H1 (cell line): ENCODE data around the gene ACOX1. TPM values are rescaled to one million over a fixed set of nuclear protein-coding genes. Genes with fewer than 3 reads are reported as not detected.

ENCODE experiments used
- CTCF ChIA-PET: fragments of 300-600 bp; sonication (Branson Sonifier 250); formaldehyde crosslinking; loops from one replicate; lab custom pipeline; 2021; ENCODE audit not compliant: partially characterized antibody; lab: Charles Lee
- POLR2A ChIA-PET: fragments of 300-600 bp; sonication (Branson Sonifier 250); formaldehyde crosslinking; loops from one replicate; lab custom pipeline; 2021; ENCODE audit warnings: inconsistent platforms; ENCODE audit not compliant: partially characterized antibody; lab: Charles Lee
- DNase-seq, 2 experiments: peaks; one replicate each; pipeline versions ENCODE4 v3.0.0 to v3.0.0-alpha.2; 2010 to 2022; ENCODE audit warnings: low spot score in 2 of 2, low read depth in 1 of 2, mixed read lengths in 1 of 2
- FAIRE-seq: peaks from 2 replicates; lab custom pipeline; 2011; peaks lifted over from hg19 to GRCh38; lab: Jason Lieb, UNC
- H2AFZ ChIP-seq: 2 replicates; pipeline ENCODE4 v1.8.1; 2012; ENCODE audit warnings: low read length, inconsistent platforms
- H2AK5ac ChIP-seq: 2 replicates; pipeline ENCODE4 v1.6.1; 2013; ENCODE audit warnings: low read depth, low read length
- H2BK120ac ChIP-seq: replicated peaks from 2 replicates; pipeline ENCODE3; 2013; ENCODE audit warnings: low read depth, low read length, inconsistent platforms
- H2BK12ac ChIP-seq: 2 replicates; pipeline ENCODE4 v1.6.1; 2013; ENCODE audit warnings: low read depth, low read length
- H2BK15ac ChIP-seq: 2 replicates; pipeline ENCODE4 v1.6.1; 2013; ENCODE audit warnings: low read length
- H2BK20ac ChIP-seq: 2 replicates; pipeline ENCODE4 v1.6.1; 2013; ENCODE audit warnings: low read length
- H2BK5ac ChIP-seq: 2 replicates; pipeline ENCODE4 v1.6.1; 2013; ENCODE audit warnings: low read depth, low read length
- H3K14ac ChIP-seq: 2 replicates; pipeline ENCODE4 v1.6.1; 2013; ENCODE audit warnings: inconsistent platforms; ENCODE audit not compliant: insufficient read length
- H3K18ac ChIP-seq: 2 replicates; pipeline ENCODE4 v1.6.1; 2013; ENCODE audit warnings: low read length; ENCODE audit errors: extremely low read depth
- H3K23ac ChIP-seq: 2 replicates; pipeline ENCODE4 v1.6.1; 2013; ENCODE audit warnings: inconsistent platforms; ENCODE audit not compliant: insufficient read length
- H3K23me2 ChIP-seq: 2 replicates; pipeline ENCODE4 v1.6.1; 2013; ENCODE audit warnings: low read depth, low read length
- H3K27ac ChIP-seq: 2 replicates; pipeline ENCODE4 v1.6.1; 2011; ENCODE audit warnings: low read depth, low read length, inconsistent platforms
- H3K27me3 ChIP-seq, 4 experiments: replicated peaks in 1 of 4; 1 replicate in 1 of 4; 2 replicates in 3 of 4; pipeline versions ENCODE4 v1.6.1 to v1.8.1; 2011 to 2013; ENCODE audit warnings: low read length in 3 of 4, mild to moderate bottlenecking in 3 of 4, inconsistent platforms in 2 of 4, mixed read lengths in 2 of 4, moderate library complexity in 1 of 4; ENCODE audit not compliant: control insufficient read depth in 3 of 4, insufficient read depth in 3 of 4; ENCODE audit errors: extremely low read depth in 1 of 4
- H3K36me3 ChIP-seq, 4 experiments: 2 replicates each; pipeline versions ENCODE4 v1.6.1 to v1.8.1; 2011 to 2013; ENCODE audit warnings: mild to moderate bottlenecking in 4 of 4, low read length in 3 of 4, moderate library complexity in 2 of 4, control low read depth in 1 of 4, inconsistent platforms in 1 of 4; ENCODE audit not compliant: insufficient read depth in 4 of 4, control insufficient read depth in 2 of 4
- H3K4ac ChIP-seq: replicated peaks from 2 replicates; pipeline ENCODE3; 2013; ENCODE audit warnings: low read length, low read depth, mixed read lengths, inconsistent platforms; ENCODE audit not compliant: insufficient read length
- H3K4me1 ChIP-seq, 4 experiments: replicated peaks in 1 of 4; 1 replicate in 1 of 4; 2 replicates in 3 of 4; pipeline versions ENCODE4 v1.6.1 to v1.8.1; 2011 to 2013; ENCODE audit warnings: low read length in 3 of 4, inconsistent platforms in 2 of 4, mixed read lengths in 1 of 4; ENCODE audit not compliant: insufficient read depth in 4 of 4, control insufficient read depth in 3 of 4
- H3K4me2 ChIP-seq, 2 experiments: 2 replicates each; pipeline versions ENCODE4 v1.6.1 to v1.8.1; 2011 to 2013; ENCODE audit warnings: low read depth in 2 of 2, low read length in 2 of 2, control low read depth in 1 of 2, inconsistent platforms in 1 of 2, mild to moderate bottlenecking in 1 of 2; ENCODE audit not compliant: insufficient read depth in 1 of 2
- H3K4me3 ChIP-seq, 4 experiments: fragments of 200-600, 300-600 bp in 1 of 4; sonication (generic), shearing (Covaris generic), sonication (Bioruptor Twin) in 1 of 4; 2 replicates each; pipeline versions ENCODE4 v1.5.1 to v1.8.1; 2011 to 2016; ENCODE audit warnings: low read length in 4 of 4, low read depth in 3 of 4, control low read depth in 2 of 4, inconsistent platforms in 2 of 4, mild to moderate bottlenecking in 2 of 4, mixed read lengths in 1 of 4, moderate library complexity in 1 of 4; ENCODE audit not compliant: insufficient read depth in 2 of 4; ENCODE audit errors: extremely low read depth in 1 of 4
- H3K56ac ChIP-seq: replicated peaks from 2 replicates; pipeline ENCODE3; 2013; ENCODE audit warnings: low read depth, mild to moderate bottlenecking, mixed read lengths, low read length, inconsistent platforms; ENCODE audit not compliant: insufficient read length
- H3K79me1 ChIP-seq: 2 replicates; pipeline ENCODE4 v1.6.1; 2013; ENCODE audit warnings: low read depth, low read length, control low read depth
- H3K79me2 ChIP-seq, 2 experiments: 2 replicates each; pipeline versions ENCODE4 v1.6.1 to v1.8.1; 2012 to 2013; ENCODE audit warnings: low read length in 2 of 2, mild to moderate bottlenecking in 2 of 2, inconsistent platforms in 1 of 2; ENCODE audit not compliant: insufficient read depth in 2 of 2, control insufficient read depth in 1 of 2
- H3K9ac ChIP-seq, 4 experiments: replicated peaks in 1 of 4; 1 replicate in 1 of 4; 2 replicates in 3 of 4; pipeline versions ENCODE4 v1.6.1 to v1.8.1; 2011 to 2013; ENCODE audit warnings: low read depth in 3 of 4, low read length in 3 of 4, control low read depth in 2 of 4, mild to moderate bottlenecking in 2 of 4, moderate library complexity in 2 of 4, inconsistent platforms in 1 of 4; ENCODE audit errors: extremely low read depth in 1 of 4
- H3K9me3 ChIP-seq, 2 experiments: 2 replicates each; pipeline versions ENCODE4 v1.6.1 to v1.8.1; 2012 to 2013; ENCODE audit warnings: mild to moderate bottlenecking in 2 of 2, moderate library complexity in 2 of 2, control low read depth in 1 of 2, inconsistent platforms in 1 of 2, low read depth in 1 of 2, low read length in 1 of 2, mixed read lengths in 1 of 2; ENCODE audit not compliant: insufficient read depth in 2 of 2
- H4K20me1 ChIP-seq, 2 experiments: replicated peaks in 1 of 2; 2 replicates each; pipeline versions ENCODE3 to v1.8.1; 2011 to 2013; ENCODE audit warnings: inconsistent platforms in 2 of 2, low read length in 2 of 2, mild to moderate bottlenecking in 1 of 2; ENCODE audit not compliant: insufficient read depth in 2 of 2, control insufficient read depth in 1 of 2
- H4K5ac ChIP-seq: 2 replicates; pipeline ENCODE4 v1.6.1; 2013; ENCODE audit warnings: low read length, low read depth, mixed read lengths, inconsistent platforms; ENCODE audit not compliant: insufficient read length
- H4K8ac ChIP-seq: 2 replicates; pipeline ENCODE4 v1.8.0; 2013; ENCODE audit warnings: mild to moderate bottlenecking, moderate library complexity, low read length, inconsistent platforms; ENCODE audit not compliant: insufficient read depth; ENCODE audit errors: extremely low read depth
- H4K91ac ChIP-seq: replicated peaks from 2 replicates; pipeline ENCODE3; 2013; ENCODE audit warnings: low read length, mixed read lengths, inconsistent platforms; ENCODE audit not compliant: insufficient read length
- KDM4A ChIP-seq: IDR thresholded peaks from one replicate; pipeline ENCODE4 v1.7.1; 2012; ENCODE audit warnings: low read depth, mild to moderate bottlenecking, moderate library complexity, low read length, inconsistent platforms; ENCODE audit not compliant: severe bottlenecking
- WGBS, 2 experiments: shearing (Covaris generic) in 1 of 2; methylation state at CpG; one replicate each; pipeline versions ENCODE4 v1.1.6 to v1.1.7; 2013 to 2015; ENCODE audit warnings: low lambda C conversion rate in 2 of 2, mixed read lengths in 2 of 2, inconsistent platforms in 1 of 2, low coverage in 1 of 2, missing lambda C conversion rate in 1 of 2; ENCODE audit not compliant: insufficient replicate concordance in 2 of 2, insufficient coverage in 1 of 2, insufficient read length in 1 of 2; ENCODE audit errors: extremely low coverage in 1 of 2, missing lambda C conversion rate in 1 of 2; 5-methylcytosine and 5-hydroxymethylcytosine counted together
- polyA plus RNA-seq, 7 experiments: library from polyadenylated mRNA; depleted of rRNA in 3 of 7; stranded (reverse) in 5 of 7; unstranded in 2 of 7; fragments of >200 nt in 5 of 7; fragments of 200-250 nt in 2 of 7; gene quantifications; 1 replicate in 5 of 7; 2 replicates in 1 of 7; 4 replicates in 1 of 7; pipeline versions ENCODE4 v1.2.1 to v1.2.3, GENCODE V29; 2011 to 2013; ENCODE audit warnings: missing spikeins in 2 of 7, mixed read lengths in 2 of 7
- total RNA-seq: library from RNA; stranded (reverse); fragmentation: NEBNext Ultra II Directional; extraction: Animal tissue kit (Norgen Biotek cat#: 25700); gene quantifications from 2 replicates; pipeline ENCODE4 v1.2.1, GENCODE V29; 2021

ACOX1 gene
- total and polyA plus RNA-seq, 2 of the 8 experiments (the other 6 are each of a cell fraction or from before 2014, with no cell fraction given) = 10.5 to 30.4 TPM

DNA sequence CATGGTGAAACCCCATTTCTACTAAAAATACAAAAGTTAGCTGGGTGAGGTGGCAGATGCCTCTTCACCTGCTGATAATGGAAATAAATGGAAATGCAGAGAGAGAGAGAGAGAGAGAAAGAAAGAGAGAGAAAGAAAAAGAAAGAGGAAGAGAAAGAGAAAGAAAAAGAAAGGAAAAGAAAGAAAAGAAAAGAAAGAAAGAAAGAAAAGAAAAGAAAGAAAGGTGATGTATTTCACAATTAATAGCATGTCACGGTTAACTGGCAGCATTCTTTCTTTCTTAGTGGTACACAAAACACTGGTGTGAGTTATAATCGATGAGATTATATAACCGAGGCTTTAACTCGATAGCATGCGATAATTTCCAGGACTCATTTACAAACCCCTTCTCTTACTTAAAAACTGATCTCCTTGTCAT, 3.2 kb downstream of the ACOX1 start:
- peaks cover 0 to 19% (median 0%) of the 10 kb centered on the region in 4 experiments; a peak in 3 of 8 replicates for H3K36me3 ChIP-seq
- no peak overlapping the region for H3K14ac ChIP-seq
- FAIRE-seq (no peak), DNase-seq (no peak)
- no peak overlapping the region for H2AK5ac ChIP-seq
- H3K27me3 ChIP-seq = no peaks in the 10 kb centered on the region
- peaks cover 0 to 4% (median 3%) of the 10 kb centered on the region in 4 experiments; a peak in 2 of 7 replicates for H3K4me1 ChIP-seq
- no peak overlapping the region for H3K4me3 ChIP-seq
- H2BK20ac ChIP-seq = no peak overlapping the region
- H3K23me2 ChIP-seq = peaks cover 8% of the 10 kb centered on the region; the same call in 1 of the 2 replicates
- WGBS, 2 experiments = 97% methylated on average over 5 of the region's 5 CpGs; no CpG with 5 or more reads in 1 of the 2 experiments
- no peak overlapping the region for H2AFZ ChIP-seq
- ChIA-PET CTCF (no interaction called here), POLR2A (no interaction called here)
- H3K4ac ChIP-seq = no peak overlapping the region
- no peak overlapping the region for H3K4me2 ChIP-seq
- H3K27ac ChIP-seq = no peak overlapping the region
- no peak overlapping the region for H3K9ac ChIP-seq
- no peak overlapping the region for H2BK12ac ChIP-seq
- TF ChIP-seq KDM4A = no peak
- no peak overlapping the region for H2BK120ac ChIP-seq
- no peak overlapping the region for H2BK5ac ChIP-seq
- peaks cover 0 to 38% of the 10 kb centered on the region in 2 experiments; a peak in 3 of 4 replicates for H3K79me2 ChIP-seq
- H3K56ac ChIP-seq = no peak overlapping the region
- no peak overlapping the region for H3K23ac ChIP-seq
- no peak overlapping the region for H4K91ac ChIP-seq
- H4K20me1 ChIP-seq = no peaks in the 10 kb centered on the region
- H2BK15ac ChIP-seq = no peak overlapping the region
- H4K5ac ChIP-seq = no peak overlapping the region
- H3K18ac ChIP-seq = no peak overlapping the region
- no peak overlapping the region for H4K8ac ChIP-seq
- 0 out of 2 replicates have a peak, but pooled peaks cover 3% of the 10 kb centered on the region for H3K79me1 ChIP-seq
- no peaks in the 10 kb centered on the region for H3K9me3 ChIP-seq
